Stimulated activated CD4-positive, alpha-beta T cell treated with anti-CD3 and anti-CD28 coated beads, Interleukin-12 subunit alpha, Interleukin-12 subunit beta, amount 100 ng/mL, for 4 hours (primary cell): ENCODE data around the gene ZBTB38.

Experiments
- DNase-seq: peaks from one replicate; pipeline ENCODE4 v3.0.0-alpha.2; 2020

The ZBTB38 gene

GRCh38 chr3:141368925-141369794 lies 856 bp downstream of the ZBTB38 start:
- no peak for DNase-seq

DNA sequence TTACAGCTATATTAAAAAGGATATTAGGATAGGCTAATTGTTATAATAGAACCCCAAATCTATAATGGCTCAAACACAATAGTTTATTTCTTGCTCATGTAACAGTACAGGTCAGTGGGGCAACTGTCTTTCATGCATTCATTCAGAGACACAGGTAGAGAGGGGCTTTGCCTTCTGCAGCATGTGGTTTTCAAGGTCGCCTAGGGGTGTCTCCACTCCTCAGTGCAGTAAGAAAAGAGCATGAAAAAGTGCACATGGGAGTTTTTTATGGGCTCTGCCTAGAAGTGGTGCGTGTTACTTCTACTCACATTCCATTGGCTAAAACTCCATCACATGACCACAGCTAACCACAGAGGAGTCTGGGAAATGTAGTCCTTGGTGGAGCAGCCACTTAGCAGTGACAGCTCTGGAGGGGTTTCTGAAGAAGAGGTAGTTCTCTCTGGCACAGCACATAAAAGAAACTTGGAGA lies 1.8 kb downstream of the ZBTB38 start:
- DNase-seq = peak; percentile 21

DNA sequence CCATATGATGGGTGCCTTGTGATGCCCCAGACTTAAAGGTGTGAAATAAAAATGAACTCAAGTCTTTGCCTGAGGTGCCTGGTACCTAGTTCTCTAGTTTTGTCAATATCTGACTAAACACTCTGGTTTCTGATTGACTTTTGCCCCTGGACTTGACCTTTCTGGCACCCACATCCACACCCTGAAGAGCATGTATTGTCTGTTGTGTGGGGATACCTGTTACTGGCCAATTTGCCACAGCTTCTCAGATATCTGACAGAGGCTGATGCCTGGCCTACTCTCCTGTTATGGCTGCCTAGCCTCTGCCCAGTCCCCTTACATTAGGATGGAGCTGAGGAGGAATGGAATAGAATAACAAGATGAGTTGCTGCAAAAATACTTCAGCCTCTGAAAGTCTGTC lies 3.6 kb downstream of the ZBTB38 start:
- DNase-seq = no peak

- no peak for DNase-seq
These were observed 4.4 kb downstream of the ZBTB38 start for GRCh38 chr3:141372656-141373055.

GRCh38 chr3:141373232-141373631 lies 4.9 kb downstream of the ZBTB38 start:
- DNase-seq = no peak

- DNase-seq = no peak
These were observed 5.6 kb downstream of the ZBTB38 start for GRCh38 chr3:141373768-141374526.

DNA sequence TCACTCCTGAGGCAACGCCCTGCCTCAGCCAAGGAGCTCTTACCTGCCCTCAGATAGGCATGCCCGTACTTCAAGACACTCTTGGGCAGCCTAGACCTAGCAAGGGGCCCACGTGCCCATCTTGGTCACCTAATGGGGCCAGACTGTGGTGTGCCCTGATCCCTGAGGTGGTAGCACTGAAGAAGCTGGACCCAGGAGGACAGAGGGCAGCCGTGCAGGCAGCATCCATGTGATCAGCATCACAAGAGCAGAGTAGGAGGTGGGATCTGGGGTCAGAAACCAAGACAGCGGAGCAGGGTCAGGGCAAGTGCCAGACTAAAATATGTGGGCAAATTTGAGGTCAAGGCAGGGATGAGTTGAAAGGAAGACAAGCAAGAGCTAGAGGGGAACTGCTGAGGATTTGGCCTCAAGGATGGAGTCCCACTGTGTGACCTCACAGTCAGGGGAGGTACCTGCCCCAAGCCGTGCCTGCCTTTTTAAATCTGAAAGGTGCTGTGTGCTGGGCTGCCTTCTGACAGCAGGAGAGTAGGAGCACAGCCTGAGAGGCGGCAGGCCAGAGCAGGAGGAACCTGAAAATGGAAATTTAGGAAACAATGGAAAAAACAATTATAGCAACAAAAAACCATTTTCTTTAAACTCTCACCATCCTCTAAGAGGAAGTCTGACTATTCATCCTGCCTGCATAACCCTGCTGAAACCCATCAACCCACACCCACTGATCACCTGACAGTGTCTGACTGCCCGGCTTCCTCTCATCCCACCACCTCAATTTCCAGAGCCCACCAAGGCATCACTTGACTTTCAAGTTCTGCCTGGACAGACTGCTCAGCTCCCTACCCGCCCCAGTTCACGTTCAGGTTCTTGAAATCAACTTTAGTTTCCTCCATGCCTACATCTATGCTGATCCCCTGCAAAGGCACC lies 7.3 kb downstream of the ZBTB38 start:
- DNase-seq = no peak

- no peak for DNase-seq
These were observed 9.1 kb downstream of the ZBTB38 start for GRCh38 chr3:141377377-141377776.

DNA sequence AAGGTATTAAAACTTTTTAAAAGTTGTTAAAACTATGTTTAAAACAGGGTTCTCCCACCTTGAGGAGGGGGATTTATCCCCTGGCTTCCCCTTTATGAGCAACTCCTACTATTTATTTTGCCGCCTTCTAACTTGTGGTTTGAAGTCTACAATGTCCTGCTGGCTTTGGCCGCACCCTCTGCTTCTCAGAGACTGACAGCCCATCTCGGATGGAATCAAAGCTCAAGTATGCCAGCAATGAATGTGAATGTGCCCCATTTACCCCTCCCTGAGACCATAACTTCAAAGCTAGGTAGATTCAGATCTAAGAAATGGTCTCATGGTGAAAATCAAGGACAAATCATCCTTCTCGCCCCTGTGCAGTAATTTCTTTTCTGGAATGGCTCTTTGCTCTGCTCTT lies 10.3 kb downstream of the ZBTB38 start:
- DNase-seq = no peak

DNA sequence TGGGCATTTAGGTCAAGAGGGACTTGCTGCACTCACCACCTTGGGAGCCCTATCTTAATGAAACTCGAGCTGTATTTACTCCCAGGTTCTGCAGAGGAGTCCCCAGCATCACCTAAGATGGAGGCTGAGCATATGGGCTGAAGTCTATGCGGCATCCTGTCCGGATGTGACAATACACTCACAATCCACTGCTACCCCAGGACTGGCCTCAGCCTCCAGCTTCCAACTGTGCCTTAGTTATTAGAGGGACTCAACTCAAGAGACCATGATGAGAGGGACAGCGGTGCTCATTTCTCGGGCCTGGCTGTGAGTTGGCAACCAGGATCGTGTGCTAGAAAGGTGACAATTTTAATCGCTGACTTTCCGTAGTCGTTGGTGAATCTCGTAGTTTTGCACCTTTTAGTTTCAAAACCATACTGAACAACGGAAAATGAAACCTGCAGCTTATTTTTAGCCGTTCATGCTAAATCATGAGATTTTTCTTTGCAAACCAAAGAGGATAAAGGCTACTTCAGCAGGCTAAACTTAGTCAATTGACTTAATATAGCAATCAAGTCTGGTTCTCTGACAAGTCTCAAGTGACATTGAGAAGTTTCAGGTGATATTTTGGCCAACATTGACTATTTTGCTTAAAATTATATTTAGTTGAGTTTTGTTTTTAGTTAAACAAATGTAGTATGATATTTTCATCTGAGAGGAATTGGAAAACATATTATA lies 11.1 kb downstream of the ZBTB38 start:
- no peak for DNase-seq

DNA sequence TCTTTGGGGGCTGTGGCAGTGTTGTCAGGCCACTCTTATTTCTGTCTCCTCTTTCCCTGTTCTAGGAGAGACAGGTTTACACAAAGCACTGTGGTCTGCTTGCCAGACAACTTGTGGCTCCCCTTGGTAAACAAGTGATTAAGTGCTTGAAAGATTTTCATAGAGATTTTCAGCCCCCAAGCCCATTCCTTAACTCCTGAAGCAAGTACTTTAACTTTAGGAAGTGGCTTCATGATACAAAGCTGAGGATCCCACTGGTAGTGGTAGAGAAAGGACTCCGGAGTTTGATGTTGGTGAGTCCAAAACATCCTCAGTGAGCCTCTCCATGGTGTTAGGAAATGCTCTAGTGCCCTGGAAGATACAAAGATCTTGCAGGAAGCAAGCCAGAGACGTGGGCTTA lies 12.0 kb downstream of the ZBTB38 start:
- no peak for DNase-seq

DNA sequence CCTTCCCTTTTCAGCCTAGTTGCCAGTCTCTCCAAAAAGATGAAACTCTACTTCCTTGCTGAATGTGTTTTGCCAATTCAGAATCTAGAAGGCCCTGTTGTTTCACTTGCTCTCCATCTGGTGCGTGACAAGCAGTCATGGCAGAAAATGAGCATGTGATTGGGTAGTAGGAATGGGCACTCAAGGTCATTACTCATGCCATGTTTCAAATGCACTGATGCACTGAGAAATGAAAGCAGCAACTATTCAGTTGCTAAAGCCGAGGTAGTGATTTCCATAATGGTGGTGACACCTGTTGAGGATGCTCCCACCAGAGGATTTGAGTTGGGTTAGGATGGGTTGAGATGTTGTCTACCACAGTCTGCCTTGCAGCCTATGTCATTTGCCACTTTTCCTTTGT lies 12.7 kb downstream of the ZBTB38 start:
- DNase-seq = no peak

DNA sequence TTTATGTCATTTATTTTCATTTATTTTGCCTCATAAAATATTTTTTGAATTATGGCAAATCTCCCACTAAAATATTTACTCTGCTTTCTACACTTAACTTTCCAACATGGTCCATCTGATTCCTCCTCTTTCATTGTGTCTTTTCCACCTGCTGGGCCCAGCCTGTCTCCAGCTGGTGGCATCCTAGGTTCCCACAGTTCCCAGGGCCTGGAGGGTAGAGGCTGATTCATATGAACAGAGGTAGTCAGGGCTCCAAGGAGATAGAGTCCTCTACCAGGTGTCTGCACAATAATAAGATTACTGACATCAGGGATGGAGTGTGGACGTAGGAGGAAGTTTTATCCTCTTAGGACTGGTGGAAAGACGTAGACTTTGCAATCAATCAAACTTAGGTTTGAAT lies 14.3 kb downstream of the ZBTB38 start:
- DNase-seq = no peak

GRCh38 chr3:141383555-141384129 lies 15.3 kb downstream of the ZBTB38 start:
- no peak for DNase-seq

DNA sequence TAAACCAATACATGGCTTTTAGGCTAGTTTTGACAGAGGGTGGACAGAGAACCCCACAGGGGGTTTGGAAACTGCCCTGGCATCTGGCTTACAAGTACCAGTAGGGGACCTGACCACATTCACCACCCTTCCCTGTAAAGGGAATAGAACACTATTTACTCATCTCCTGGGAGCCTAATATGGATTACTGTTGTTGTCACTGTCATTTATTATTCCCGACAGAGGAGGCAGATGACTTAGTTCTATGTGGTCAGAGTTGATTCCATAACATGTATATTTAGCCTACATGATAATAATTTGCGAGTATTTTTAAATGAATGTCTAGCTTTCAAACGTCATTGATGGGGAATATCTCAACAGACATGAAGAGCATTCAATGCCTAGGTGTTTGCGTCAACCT lies 15.9 kb downstream of the ZBTB38 start:
- DNase-seq = no peak

GRCh38 chr3:141384575-141384974 lies 16.3 kb downstream of the ZBTB38 start:
- no peak for DNase-seq

DNA sequence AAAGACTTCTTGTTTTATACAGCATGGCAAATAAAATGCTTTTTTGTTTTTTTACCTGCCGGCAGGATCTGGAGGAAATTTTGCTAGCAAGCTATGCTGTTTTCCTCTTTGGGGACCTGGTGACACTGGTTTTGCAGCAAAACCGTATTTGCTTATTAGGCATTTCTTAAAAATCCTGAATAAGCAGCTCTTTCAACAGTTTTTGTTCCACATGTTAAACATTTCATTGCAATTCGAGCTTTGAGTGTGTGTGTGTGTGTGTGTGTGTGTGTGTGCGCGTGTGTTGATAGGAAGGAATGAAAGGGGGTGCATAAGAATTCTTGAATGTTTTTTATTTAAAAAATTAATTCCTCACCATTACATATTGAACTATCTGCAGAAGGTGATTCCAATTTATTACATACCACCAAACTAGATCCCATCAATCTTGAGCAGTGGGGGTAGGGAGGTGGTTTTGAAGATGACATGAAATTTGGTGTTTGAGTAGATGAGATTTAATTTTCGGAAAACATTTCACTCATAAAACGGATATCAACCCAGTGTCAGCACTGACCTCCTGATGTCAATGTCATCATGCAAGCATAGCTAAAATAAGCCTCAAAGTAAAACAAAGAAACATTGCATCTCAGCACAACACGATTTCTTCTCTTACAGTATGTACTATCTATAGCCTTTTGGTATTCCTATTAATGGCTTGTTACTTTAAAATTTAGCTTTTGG lies 17.3 kb downstream of the ZBTB38 start:
- no peak for DNase-seq

DNA sequence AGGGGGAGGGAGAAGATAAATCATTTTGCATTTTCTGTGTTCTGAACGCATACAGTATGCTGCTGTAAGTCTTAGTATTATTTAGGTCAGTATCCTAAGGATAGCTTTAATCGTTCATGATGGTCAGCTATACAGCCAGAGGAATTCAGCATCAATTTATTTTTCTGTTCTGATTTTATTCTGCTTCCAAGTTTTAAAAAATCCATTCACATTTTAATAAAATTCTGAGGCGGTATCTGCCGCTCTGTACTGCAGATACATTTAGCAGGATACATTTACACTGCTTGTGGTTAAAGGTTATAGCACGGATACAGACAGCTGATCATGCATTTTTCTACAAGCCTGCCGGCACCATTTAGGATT lies 17.8 kb downstream of the ZBTB38 start:
- no peak for DNase-seq

DNA sequence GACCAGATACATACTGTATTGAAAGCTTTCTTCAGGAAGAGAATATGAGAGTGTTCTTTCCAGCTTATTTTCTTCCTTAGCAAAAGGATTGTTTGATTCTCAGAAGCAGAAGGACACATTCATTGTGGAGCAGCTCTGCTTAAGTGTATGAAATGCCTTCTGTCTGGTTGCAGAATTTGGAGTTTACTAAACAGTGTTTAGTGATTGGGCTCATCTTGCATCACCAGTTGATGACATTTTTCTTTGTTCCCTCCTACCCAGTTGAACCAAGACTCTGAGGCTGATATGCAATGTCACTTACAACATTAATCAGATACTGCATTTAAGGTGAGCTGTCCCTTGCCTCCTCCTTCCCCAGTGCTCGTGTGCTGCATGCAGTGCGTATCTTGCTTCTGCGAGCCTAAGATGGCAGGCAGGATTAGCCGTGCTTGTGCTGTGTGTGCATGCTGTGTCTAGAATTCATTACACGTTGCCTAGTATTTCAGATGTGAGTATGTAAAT lies 18.4 kb downstream of the ZBTB38 start:
- DNase-seq = no peak

GRCh38 chr3:141387516-141387915 lies 19.2 kb downstream of the ZBTB38 start:
- no peak for DNase-seq

DNA sequence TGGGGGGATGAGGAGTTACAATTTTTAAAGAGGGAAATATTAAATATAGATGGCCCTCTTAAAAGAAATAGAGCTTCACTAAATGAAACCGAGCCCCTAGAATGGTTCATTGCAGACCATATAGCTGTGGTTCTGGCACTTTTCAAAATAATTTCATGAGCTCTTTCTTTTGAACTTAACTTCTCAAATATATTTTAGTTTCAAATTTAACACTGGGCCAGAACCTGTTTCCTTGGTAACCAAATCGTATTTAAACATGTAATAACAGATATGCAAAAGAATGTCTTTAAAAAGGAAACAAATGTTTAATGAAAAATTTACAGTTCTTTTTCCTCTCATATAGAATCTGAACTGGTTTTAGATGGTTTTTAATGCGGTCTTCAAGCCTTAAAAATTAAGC lies 20.1 kb downstream of the ZBTB38 start:
- DNase-seq = no peak
